ENCODE measurements around the gene RAB3A.
A peak's percentile ranks its signal among the peaks of the same experiment; 100 is the strongest.

The RAB3A gene

GRCh38 chr19:18158467-18158866 is 45.4 kb downstream of the RAB3A start:
- no peaks in the 10 kb centered on the region for H3K27me3 ChIP-seq (ENCODE audit: control insufficient read depth, insufficient read depth, low read length)
- no peak overlapping the region for H3K27ac ChIP-seq (ENCODE audit: low read length)
- no CpG with 5 or more reads among the region's 4 CpGs for WGBS (ENCODE audit: insufficient coverage, insufficient read length)
- no peak overlapping the region for H3K4me3 ChIP-seq (ENCODE audit: low read length)
- no peak for DNase-seq (ENCODE audit: low read depth, low spot score)
- no peaks in the 10 kb centered on the region for H3K9me3 ChIP-seq (ENCODE audit: control insufficient read depth, insufficient read depth, low read length)
- H3K36me3 ChIP-seq (ENCODE audit: control insufficient read depth, insufficient read depth, low read length), result peaks cover 14% of the 10 kb centered on the region
- H3K4me1 ChIP-seq (ENCODE audit: control insufficient read depth, insufficient read depth, low read length), result peaks cover 3% of the 10 kb centered on the region

GRCh38 chr19:18157465-18158063 is 46.3 kb downstream of the RAB3A start:
- Histone ChIP-seq H3K36me3 (ENCODE audit: control insufficient read depth, insufficient read depth, low read length) (peaks cover 9% of the 10 kb centered on the region), H3K4me3 (ENCODE audit: low read length) (no peak overlapping the region), H3K27ac (ENCODE audit: low read length) (no peak overlapping the region), H3K27me3 (ENCODE audit: control insufficient read depth, insufficient read depth, low read length) (no peaks in the 10 kb centered on the region), H3K4me1 (ENCODE audit: control insufficient read depth, insufficient read depth, low read length) (peaks cover 3% of the 10 kb centered on the region), H3K9me3 (ENCODE audit: control insufficient read depth, insufficient read depth, low read length) (no peaks in the 10 kb centered on the region)
- no CpG with 5 or more reads among the region's 18 CpGs for WGBS (ENCODE audit: insufficient coverage, insufficient read length)
- no peak for DNase-seq (ENCODE audit: low read depth, low spot score)

- Histone ChIP-seq H3K27ac (ENCODE audit: low read length) (no peak overlapping the region), H3K4me3 (ENCODE audit: low read length) (no peak overlapping the region), H3K36me3 (ENCODE audit: control insufficient read depth, insufficient read depth, low read length) (peaks cover 5% of the 10 kb centered on the region), H3K27me3 (ENCODE audit: control insufficient read depth, insufficient read depth, low read length) (no peaks in the 10 kb centered on the region), H3K4me1 (ENCODE audit: control insufficient read depth, insufficient read depth, low read length) (peaks cover 3% of the 10 kb centered on the region), H3K9me3 (ENCODE audit: control insufficient read depth, insufficient read depth, low read length) (no peaks in the 10 kb centered on the region)
- no peak for DNase-seq (ENCODE audit: low read depth, low spot score)
- no CpG with 5 or more reads among the region's 22 CpGs for WGBS (ENCODE audit: insufficient coverage, insufficient read length)
These were observed 46.9 kb downstream of the RAB3A start for GRCh38 chr19:18156841-18157464.

- no CpG with 5 or more reads among the region's 6 CpGs for WGBS (ENCODE audit: insufficient coverage, insufficient read length)
- Histone ChIP-seq H3K4me1 (ENCODE audit: control insufficient read depth, insufficient read depth, low read length) (no peaks in the 10 kb centered on the region), H3K27ac (ENCODE audit: low read length) (no peak overlapping the region), H3K36me3 (ENCODE audit: control insufficient read depth, insufficient read depth, low read length) (peaks cover 2% of the 10 kb centered on the region; the same call in 1 of the 2 replicates), H3K27me3 (ENCODE audit: control insufficient read depth, insufficient read depth, low read length) (no peaks in the 10 kb centered on the region), H3K4me3 (ENCODE audit: low read length) (no peak overlapping the region), H3K9me3 (ENCODE audit: control insufficient read depth, insufficient read depth, low read length) (no peaks in the 10 kb centered on the region)
- no peak for DNase-seq (ENCODE audit: low read depth, low spot score)
These were observed 47.6 kb downstream of the RAB3A start for GRCh38 chr19:18156268-18156667.

GRCh38 chr19:18155095-18156087 is 48.5 kb downstream of the RAB3A start:
- Histone ChIP-seq H3K9me3 (ENCODE audit: control insufficient read depth, insufficient read depth, low read length) (no peaks in the 10 kb centered on the region), H3K4me1 (ENCODE audit: control insufficient read depth, insufficient read depth, low read length) (no peaks in the 10 kb centered on the region), H3K27ac (ENCODE audit: low read length) (no peak overlapping the region), H3K4me3 (ENCODE audit: low read length) (no peak overlapping the region), H3K36me3 (ENCODE audit: control insufficient read depth, insufficient read depth, low read length) (peaks cover 2% of the 10 kb centered on the region), H3K27me3 (ENCODE audit: control insufficient read depth, insufficient read depth, low read length) (no peaks in the 10 kb centered on the region)
- no peak for DNase-seq (ENCODE audit: low read depth, low spot score)
- WGBS (ENCODE audit: insufficient coverage, insufficient read length), result no CpG with 5 or more reads among the region's 43 CpGs

GRCh38 chr19:18153556-18154134 is 50.2 kb downstream of the RAB3A start:
- Histone ChIP-seq H3K4me3 (ENCODE audit: low read length) (peak overlapping the region; percentile 86), H3K27me3 (ENCODE audit: control insufficient read depth, insufficient read depth, low read length) (no peaks in the 10 kb centered on the region), H3K4me1 (ENCODE audit: control insufficient read depth, insufficient read depth, low read length) (no peaks in the 10 kb centered on the region), H3K27ac (ENCODE audit: low read length) (no peak overlapping the region), H3K9me3 (ENCODE audit: control insufficient read depth, insufficient read depth, low read length) (no peaks in the 10 kb centered on the region), H3K36me3 (ENCODE audit: control insufficient read depth, insufficient read depth, low read length) (peaks cover 6% of the 10 kb centered on the region)
- no CpG with 5 or more reads among the region's 38 CpGs for WGBS (ENCODE audit: insufficient coverage, insufficient read length)
- no peak for DNase-seq (ENCODE audit: low read depth, low spot score)

- no peaks in the 10 kb centered on the region for H3K9me3 ChIP-seq (ENCODE audit: control insufficient read depth, insufficient read depth, low read length)
- H3K27me3 ChIP-seq (ENCODE audit: control insufficient read depth, insufficient read depth, low read length), result no peaks in the 10 kb centered on the region
- H3K4me3 ChIP-seq (ENCODE audit: low read length), result peak within 1 kb of the TSS; percentile 86
- H3K27ac ChIP-seq (ENCODE audit: low read length), result no peak within 1 kb of the TSS
- H3K4me1 ChIP-seq (ENCODE audit: control insufficient read depth, insufficient read depth, low read length), result no peaks in the 10 kb centered on the region
- peak; percentile 96 for DNase-seq (ENCODE audit: low read depth, low spot score)
- H3K36me3 ChIP-seq (ENCODE audit: control insufficient read depth, insufficient read depth, low read length), result peaks cover 6% of the 10 kb centered on the region
- no CpG with 5 or more reads among the region's 86 CpGs for WGBS (ENCODE audit: insufficient coverage, insufficient read length)
These were observed 50.9 kb downstream of the RAB3A start, which contains the start of gene PIK3R2 for GRCh38 chr19:18152817-18153555. Gene PIK3R2, plus strand, starts transcription at chr19:18153163. Its CDS starts 2,717 bp downstream, at chr19:18155880.

GRCh38 chr19:18152442-18152816 is 51.4 kb downstream of the RAB3A start:
- no CpG with 5 or more reads among the region's 22 CpGs for WGBS (ENCODE audit: insufficient coverage, insufficient read length)
- H3K4me1 ChIP-seq (ENCODE audit: control insufficient read depth, insufficient read depth, low read length), result no peaks in the 10 kb centered on the region
- DNase-seq (ENCODE audit: low read depth, low spot score), result peak; percentile 98
- H3K27me3 ChIP-seq (ENCODE audit: control insufficient read depth, insufficient read depth, low read length), result no peaks in the 10 kb centered on the region
- H3K27ac ChIP-seq (ENCODE audit: low read length), result no peak overlapping the region
- H3K4me3 ChIP-seq (ENCODE audit: low read length), result peak overlapping the region; percentile 49; the same call in 1 of the 2 replicates
- no peaks in the 10 kb centered on the region for H3K9me3 ChIP-seq (ENCODE audit: control insufficient read depth, insufficient read depth, low read length)
- peaks cover 6% of the 10 kb centered on the region for H3K36me3 ChIP-seq (ENCODE audit: control insufficient read depth, insufficient read depth, low read length)

GRCh38 chr19:18150776-18151624 is 52.8 kb downstream of the RAB3A start:
- WGBS (ENCODE audit: insufficient coverage, insufficient read length), result no CpG with 5 or more reads among the region's 18 CpGs
- Histone ChIP-seq H3K4me1 (ENCODE audit: control insufficient read depth, insufficient read depth, low read length) (no peaks in the 10 kb centered on the region), H3K36me3 (ENCODE audit: control insufficient read depth, insufficient read depth, low read length) (peaks cover 12% of the 10 kb centered on the region), H3K9me3 (ENCODE audit: control insufficient read depth, insufficient read depth, low read length) (no peaks in the 10 kb centered on the region), H3K27ac (ENCODE audit: low read length) (no peak overlapping the region), H3K27me3 (ENCODE audit: control insufficient read depth, insufficient read depth, low read length) (no peaks in the 10 kb centered on the region), H3K4me3 (ENCODE audit: low read length) (no peak overlapping the region)
- DNase-seq (ENCODE audit: low read depth, low spot score), result no peak

Data from iPS DF 6.9 (cell line).